Kidney (tissue), 14 donors: ENCODE results near the gene IAPP. TPM values are rescaled to one million over a fixed set of nuclear protein-coding genes. Genes with fewer than 3 reads are reported as not detected.
"Not testable (repeated sequence)": the region's sequence is repeated elsewhere in the genome, so short reads cannot be mapped to it uniquely, and the experiment has no call there.

Experiments used
- DNase-seq, 5 donors: peaks; one replicate each; pipeline ENCODE4 v3.0.0-alpha.2; 2013 to 2020
- FAIRE-seq: peaks from 2 replicates; lab custom pipeline; 2012; peaks lifted over from hg19 to GRCh38; lab: Jason Lieb, UNC
- H3K27ac ChIP-seq, 2 donors: one replicate each; pipeline ENCODE4 v1.7.0; 2013; ENCODE audit warnings: low read depth in 2 of 2, low read length in 2 of 2, inconsistent platforms in 1 of 2
- H3K27me3 ChIP-seq: one replicate; pipeline ENCODE4 v1.7.1; 2013; ENCODE audit warnings: low read length, inconsistent platforms; ENCODE audit not compliant: control insufficient read depth, insufficient read depth
- H3K36me3 ChIP-seq, 3 donors: one replicate each; pipeline versions ENCODE4 v1.7.0 to v1.7.1; 2013; ENCODE audit warnings: low read length in 3 of 3, control low read depth in 1 of 3, inconsistent platforms in 1 of 3; ENCODE audit not compliant: insufficient read depth in 3 of 3, control insufficient read depth in 2 of 3
- H3K4me1 ChIP-seq, 3 donors: one replicate each; pipeline versions ENCODE4 v1.7.0 to v1.7.1; 2013; ENCODE audit warnings: low read length in 3 of 3, inconsistent platforms in 1 of 3, low read depth in 1 of 3; ENCODE audit not compliant: control insufficient read depth in 2 of 3, insufficient read depth in 2 of 3
- H3K4me3 ChIP-seq, 3 donors: one replicate each; pipeline versions ENCODE4 v1.7.0 to v1.8.1; 2013; ENCODE audit warnings: low read length in 3 of 3, control low read depth in 1 of 3, inconsistent platforms in 1 of 3
- H3K9ac ChIP-seq, 3 donors: one replicate each; pipeline versions ENCODE4 v1.7.0 to v1.7.1; 2013; ENCODE audit warnings: low read length in 3 of 3, control low read depth in 1 of 3, inconsistent platforms in 1 of 3
- H3K9me3 ChIP-seq, 3 donors: one replicate each; pipeline versions ENCODE4 v1.7.0 to v1.7.1; 2013; ENCODE audit warnings: low read length in 3 of 3, control low read depth in 1 of 3, inconsistent platforms in 1 of 3; ENCODE audit not compliant: control insufficient read depth in 2 of 3, insufficient read depth in 1 of 3
- intact Hi-C: fragments of 100-400 bp; cut with DNase I; formaldehyde crosslinking; loops from one replicate; pipeline ENCODE4 v1.11.1; 2022
- polyA plus RNA-seq: library from polyadenylated mRNA; stranded (reverse); fragments of 350-450 nt; fragmentation: Illumina TruSeq; extraction: RNeasy Lipid Tissue Mini Kit (QIAGEN cat#74804); gene quantifications from one replicate; pipeline ENCODE4 v1.2.3, GENCODE V29; 2014; ENCODE audit warnings: low read depth, low replicate concordance; ENCODE audit not compliant: insufficient read depth
- total RNA-seq: library from RNA; stranded (reverse); fragmentation: NEBNext Ultra II Directional; extraction: Animal tissue kit (Norgen Biotek cat#: 25700); gene quantifications from one replicate; pipeline ENCODE4 v1.2.1, GENCODE V29; 2021
- TF ChIP-seq, protein P1 (sequence below): IDR thresholded peaks from 3 replicates; pipeline ENCODE4 v1.5.1; 2012; ENCODE audit warnings: mild to moderate bottlenecking, moderate library complexity, borderline replicate concordance; ENCODE audit not compliant: insufficient read depth; ENCODE audit errors: extremely low read depth
- donor health status: control.
- donor health status: control.
- donor health status: control.
- donor health status: control.
- donor health status: control.
- donor health status: DM: yes; HTN: yes; CAD: no.
- donor health status: Normal renal cell carcinoma (clear cell type).

IAPP gene
- total and polyA plus RNA-seq, 2 donors from 2014 or later, result not detected

DNA sequence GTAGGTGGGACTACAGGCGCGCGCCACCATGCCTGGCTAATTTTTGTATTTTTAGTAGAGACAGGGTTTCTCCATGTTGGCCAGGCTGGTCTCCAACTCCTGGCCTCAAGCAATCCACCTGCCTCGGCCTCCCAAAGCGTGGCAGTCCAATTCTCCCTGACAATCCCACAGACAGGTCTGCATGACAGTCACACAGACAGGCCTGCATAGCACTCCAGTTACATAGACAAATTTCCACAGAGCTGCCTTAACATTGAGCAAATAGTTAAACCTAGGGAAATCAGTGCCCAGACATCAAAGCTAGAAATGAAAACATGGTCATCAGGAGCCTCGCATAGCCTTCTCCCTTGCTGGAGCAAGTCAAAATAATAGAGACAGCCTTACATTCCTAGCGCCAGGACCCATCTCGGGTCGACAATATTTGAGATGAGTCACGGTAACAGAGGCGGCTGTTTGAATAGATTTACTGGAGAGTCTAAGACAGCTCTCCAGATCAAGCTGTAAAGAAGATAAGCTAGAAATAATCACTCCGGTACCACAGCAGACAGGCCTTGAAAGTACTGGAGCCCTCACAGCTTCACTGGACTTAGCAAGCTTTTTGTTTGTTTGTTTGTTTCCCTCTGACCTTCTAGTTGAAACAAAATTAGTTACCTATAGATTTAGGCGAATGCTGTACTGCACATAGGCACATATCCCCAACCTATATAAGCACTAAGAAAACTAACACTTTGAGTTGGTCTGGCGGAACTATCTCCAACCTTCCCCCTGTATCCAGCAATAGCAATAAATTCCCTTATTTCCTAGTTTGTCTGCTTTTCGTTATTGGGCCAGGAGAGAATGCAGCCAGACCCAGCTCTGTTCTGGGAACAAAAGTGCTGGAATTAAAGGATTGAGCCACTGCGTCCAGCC is 40.9 kb downstream of the IAPP start:
- H3K9me3 ChIP-seq, result no peaks in the 10 kb centered on the region
- no peaks in the 10 kb centered on the region for H3K27me3 ChIP-seq
- DNase-seq (no peak), FAIRE-seq (no peak)
- no peaks in the 10 kb centered on the region for H3K36me3 ChIP-seq
- no peaks in the 10 kb centered on the region for H3K4me1 ChIP-seq
- H3K9ac ChIP-seq, result no peak overlapping the region
- TF ChIP-seq, protein P1, sequence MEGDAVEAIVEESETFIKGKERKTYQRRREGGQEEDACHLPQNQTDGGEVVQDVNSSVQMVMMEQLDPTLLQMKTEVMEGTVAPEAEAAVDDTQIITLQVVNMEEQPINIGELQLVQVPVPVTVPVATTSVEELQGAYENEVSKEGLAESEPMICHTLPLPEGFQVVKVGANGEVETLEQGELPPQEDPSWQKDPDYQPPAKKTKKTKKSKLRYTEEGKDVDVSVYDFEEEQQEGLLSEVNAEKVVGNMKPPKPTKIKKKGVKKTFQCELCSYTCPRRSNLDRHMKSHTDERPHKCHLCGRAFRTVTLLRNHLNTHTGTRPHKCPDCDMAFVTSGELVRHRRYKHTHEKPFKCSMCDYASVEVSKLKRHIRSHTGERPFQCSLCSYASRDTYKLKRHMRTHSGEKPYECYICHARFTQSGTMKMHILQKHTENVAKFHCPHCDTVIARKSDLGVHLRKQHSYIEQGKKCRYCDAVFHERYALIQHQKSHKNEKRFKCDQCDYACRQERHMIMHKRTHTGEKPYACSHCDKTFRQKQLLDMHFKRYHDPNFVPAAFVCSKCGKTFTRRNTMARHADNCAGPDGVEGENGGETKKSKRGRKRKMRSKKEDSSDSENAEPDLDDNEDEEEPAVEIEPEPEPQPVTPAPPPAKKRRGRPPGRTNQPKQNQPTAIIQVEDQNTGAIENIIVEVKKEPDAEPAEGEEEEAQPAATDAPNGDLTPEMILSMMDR, result no peak
- no peak overlapping the region for H3K27ac ChIP-seq
- intact Hi-C loops, result no loop called here
- no peak overlapping the region for H3K4me3 ChIP-seq

DNA sequence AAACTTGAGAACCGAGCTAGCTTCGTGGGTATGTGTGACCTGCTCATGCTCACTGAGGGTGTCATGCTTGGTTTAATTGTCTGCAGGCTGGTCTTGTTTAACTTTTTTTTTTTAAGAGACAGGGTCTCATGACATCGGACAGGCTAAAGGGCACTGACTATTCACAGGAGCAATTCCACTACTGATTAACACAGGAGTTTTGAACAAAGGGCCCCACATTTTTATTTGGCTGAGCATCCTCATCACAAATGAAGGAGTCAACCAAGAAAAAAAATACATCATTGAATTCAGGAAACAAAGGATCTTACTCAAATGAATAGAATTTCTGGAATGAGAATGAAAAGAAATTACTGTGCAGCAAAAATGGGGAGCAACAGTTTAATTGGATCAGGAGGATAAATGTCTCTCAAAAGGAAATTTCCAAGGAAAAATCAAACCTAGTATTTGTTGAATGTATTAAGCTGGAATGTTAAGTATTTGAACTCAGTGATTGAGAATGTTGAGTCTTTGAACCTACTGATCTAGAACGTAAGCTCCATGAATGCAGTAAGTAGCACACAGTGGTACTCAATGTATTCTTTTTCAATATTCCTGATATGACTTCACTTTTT is 43.9 kb downstream of the IAPP start:
- no peaks in the 10 kb centered on the region for H3K36me3 ChIP-seq
- no peak overlapping the region for H3K4me3 ChIP-seq
- FAIRE-seq (no peak), DNase-seq (peak in 2 of 5 donors; percentile 38 to 59)
- intact Hi-C loops, result no loop called here
- H3K27ac ChIP-seq, result no peak overlapping the region
- H3K4me1 ChIP-seq, result no peaks in the 10 kb centered on the region
- H3K9me3 ChIP-seq, result no peaks in the 10 kb centered on the region
- TF ChIP-seq, protein P1, result no peak
- H3K27me3 ChIP-seq, result no peaks in the 10 kb centered on the region
- no peak overlapping the region for H3K9ac ChIP-seq

DNA sequence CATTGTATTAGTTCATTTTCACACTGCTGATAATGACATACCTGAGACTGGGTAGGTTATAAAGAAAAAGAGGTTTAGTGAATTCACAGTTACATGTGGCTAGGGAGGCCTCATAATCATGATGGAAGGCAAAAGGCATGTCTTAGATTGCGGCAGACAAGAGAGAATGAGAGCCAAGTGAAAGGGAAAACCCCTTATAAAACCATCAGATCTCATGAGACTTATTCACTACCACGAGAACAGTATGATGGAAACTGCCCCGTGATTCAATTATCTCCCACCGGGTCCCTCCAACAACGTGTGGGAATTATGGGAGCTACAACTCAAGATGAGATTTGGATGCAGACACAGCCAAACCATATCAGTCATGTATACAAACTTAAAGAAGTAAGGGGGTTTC is 45.7 kb downstream of the IAPP start:
- H3K27ac ChIP-seq, H3K9me3 ChIP-seq, DNase-seq, H3K9ac ChIP-seq, H3K36me3 ChIP-seq, H3K4me3 ChIP-seq, H3K4me1 ChIP-seq, intact Hi-C loops, H3K27me3 ChIP-seq, FAIRE-seq: not testable (repeated sequence)

- H3K4me3 ChIP-seq, H3K9me3 ChIP-seq, intact Hi-C loops, FAIRE-seq, H3K9ac ChIP-seq, H3K27me3 ChIP-seq, H3K36me3 ChIP-seq, H3K4me1 ChIP-seq, H3K27ac ChIP-seq: not testable (repeated sequence)
- peak in 1 of 5 donors; percentile 33 for DNase-seq
Measured at GRCh38 chr12:21419009-21419699, 46.5 kb downstream of the IAPP start.
